ENCODE data around the gene AGMO. TPM values are rescaled to one million over a fixed set of nuclear protein-coding genes. Genes with fewer than 3 reads are reported as not detected.

AGMO gene
- polyA plus RNA-seq, 2 of the 4 experiments (the other 2 are of a cell fraction) = 2.6 to 7.9 TPM

GRCh38 chr7:15358112-15358511 is 203.7 kb downstream of the AGMO start:
- TF ChIP-seq MAFK (IDR thresholded peaks at IDR 0.05; ENCODE audit: partially characterized antibody) (peak; percentile 78), ZSCAN20 (CRISPR knock-in tag; IDR thresholded peaks at IDR 0.05) (no peak)
- H3K4me3 ChIP-seq = no peak overlapping the region
- H3K4me1 ChIP-seq = no peaks in the 10 kb centered on the region
- 36% methylated on average over 5 of the region's 5 CpGs for WGBS (ENCODE audit: missing lambda C conversion rate)
- CTCF ChIA-PET = no interaction called here
- H3K27ac ChIP-seq = no peak overlapping the region
- POLR2A ChIA-PET = no interaction called here
- no peak overlapping the region for H3K4me2 ChIP-seq
- DNase-seq (ENCODE audit: low read depth in 1 of 2, low spot score in 1 of 2) (no peak), FAIRE-seq (no peak), ATAC-seq (no peak)
- H3K9me3 ChIP-seq = no peaks in the 10 kb centered on the region

GRCh38 chr7:15352421-15353206 is 209.2 kb downstream of the AGMO start:
- POLR2A ChIA-PET = no interaction called here
- TF ChIP-seq JUNB (IDR thresholded peaks at IDR 0.05) = no peak
- no peak for TF ChIP-seq GATA3 (IDR thresholded peaks at IDR 0.05; ENCODE audit: borderline replicate concordance)
- TF ChIP-seq ESRRA (IDR thresholded peaks at IDR 0.05; ENCODE audit: borderline replicate concordance, low read length) = no peak
- no peak for TF ChIP-seq CBX8 (IDR thresholded peaks at IDR 0.05)
- TF ChIP-seq MAFK (IDR thresholded peaks at IDR 0.05; ENCODE audit: partially characterized antibody) = no peak
- no peak for TF ChIP-seq ZC3H11A (IDR thresholded peaks at IDR 0.05)
- TF ChIP-seq CEBPB (IDR thresholded peaks at IDR 0.05) = no peak
- no peak for TF ChIP-seq RARB (CRISPR knock-in tag; IDR thresholded peaks at IDR 0.05)
- TF ChIP-seq ATOH8 (CRISPR knock-in tag; IDR thresholded peaks at IDR 0.05; ENCODE audit: low read depth) = no peak
- TF ChIP-seq KDM5A (IDR thresholded peaks at IDR 0.05) = no peak
- TF ChIP-seq HES2 (IDR thresholded peaks at IDR 0.05) = no peak
- no peak for TF ChIP-seq HEYL (CRISPR knock-in tag; IDR thresholded peaks at IDR 0.05)
- no peaks in the 10 kb centered on the region for H3K9me3 ChIP-seq
- 64% methylated on average over 20 of the region's 20 CpGs for WGBS (ENCODE audit: missing lambda C conversion rate)
- ATAC-seq = no peak
- no peak for FAIRE-seq
- no peak overlapping the region for H3K4me3 ChIP-seq
- no peak for DNase-seq (ENCODE audit: low read depth in 1 of 2, low spot score in 1 of 2)
- H3K4me2 ChIP-seq = no peak overlapping the region
- H3K27ac ChIP-seq = no peak overlapping the region
- CTCF ChIA-PET = no interaction called here
- H3K4me1 ChIP-seq = no peaks in the 10 kb centered on the region

- ChIA-PET POLR2A (no interaction called here), CTCF (interaction anchor here (0.6 kb wide), 1 partner anchor 191 kb away, joined by 3 read pairs; no protein-coding TSS in a partner anchor)
- WGBS (ENCODE audit: missing lambda C conversion rate) = 6% methylated on average over 1 of the region's 1 CpG
- FAIRE-seq (no peak), DNase-seq (ENCODE audit: low read depth in 1 of 2, low spot score in 1 of 2) (no peak), ATAC-seq (no peak)
- Histone ChIP-seq H3K4me3 (no peak overlapping the region), H3K4me1 (no peaks in the 10 kb centered on the region), H3K27ac (no peak overlapping the region), H3K9me3 (no peaks in the 10 kb centered on the region), H3K4me2 (no peak overlapping the region)
- TF ChIP-seq RCOR1 (IDR thresholded peaks at IDR 0.05; ENCODE audit: low read depth, low read length) = no peak
- no peak for TF ChIP-seq KDM1A (IDR thresholded peaks at IDR 0.05; ENCODE audit: low read depth)
- no peak for TF ChIP-seq ZSCAN20 (CRISPR knock-in tag; IDR thresholded peaks at IDR 0.05)
- no peak for TF ChIP-seq GATA3 (IDR thresholded peaks at IDR 0.05; ENCODE audit: borderline replicate concordance)
- TF ChIP-seq BHLHE40 (IDR thresholded peaks at IDR 0.05; ENCODE audit: low read depth, low read length) = no peak
- TF ChIP-seq ESRRA (IDR thresholded peaks at IDR 0.05; ENCODE audit: borderline replicate concordance, low read length) = no peak
- TF ChIP-seq HOXB5 (CRISPR knock-in tag; IDR thresholded peaks at IDR 0.05) = no peak
- TF ChIP-seq RAD21 (conservative IDR thresholded peaks at IDR 0.05 in 1 of 2, IDR thresholded peaks at IDR 0.05 in 1 of 2) = no peak
- TF ChIP-seq SMC3 (IDR thresholded peaks at IDR 0.05) = no peak
- no peak for TF ChIP-seq HOXA7 (CRISPR knock-in tag; IDR thresholded peaks at IDR 0.05)
- TF ChIP-seq HOXB13 (CRISPR knock-in tag; IDR thresholded peaks at IDR 0.05; ENCODE audit: low read depth) = no peak
- no peak for TF ChIP-seq TP53 (CRISPR knock-in tag; IDR thresholded peaks at IDR 0.05)
- TF ChIP-seq CHD2 (IDR thresholded peaks at IDR 0.05; ENCODE audit: low read length, partially characterized antibody) = no peak
- TF ChIP-seq EP300 (IDR thresholded peaks at IDR 0.05) = no peak
- no peak for TF ChIP-seq MYC (IDR thresholded peaks at IDR 0.05; ENCODE audit: borderline replicate concordance, low read length)
Measured at GRCh38 chr7:15345216-15345615, 216.6 kb downstream of the AGMO start.
